ENCODE data around the gene SPNS3.

The SPNS3 gene

GRCh38 chr17:4433515-4434031 is at the start of gene SPNS3:
Gene SPNS3, plus strand, starts transcription at chr17:4433940. Its CDS starts 28 bp downstream, at chr17:4433968.
- no peak for DNase-seq (ENCODE audit: low read depth)
- H3K4me3 ChIP-seq (ENCODE audit: low read length): no peak within 1 kb of the TSS
- TF ChIP-seq CTCF (IDR thresholded peaks at IDR 0.05; ENCODE audit: insufficient read depth, low read depth, low read length, missing control alignments): no peak

- DNase-seq (ENCODE audit: low read depth): no peak
- no peak overlapping the region for H3K4me3 ChIP-seq (ENCODE audit: low read length)
- TF ChIP-seq CTCF (IDR thresholded peaks at IDR 0.05; ENCODE audit: insufficient read depth, low read depth, low read length, missing control alignments): no peak
Observed at GRCh38 chr17:4386406-4386805, 47.3 kb upstream of the SPNS3 start.

GRCh38 chr17:4387137-4387536 is 46.6 kb upstream of the SPNS3 start:
- TF ChIP-seq CTCF (IDR thresholded peaks at IDR 0.05; ENCODE audit: insufficient read depth, low read depth, low read length, missing control alignments): no peak
- DNase-seq (ENCODE audit: low read depth): no peak
- H3K4me3 ChIP-seq (ENCODE audit: low read length): no peak overlapping the region

GRCh38 chr17:4389079-4389478 is 44.7 kb upstream of the SPNS3 start:
- peak; percentile 61 for DNase-seq (ENCODE audit: low read depth)
- H3K4me3 ChIP-seq (ENCODE audit: low read length): no peak overlapping the region
- no peak for TF ChIP-seq CTCF (IDR thresholded peaks at IDR 0.05; ENCODE audit: insufficient read depth, low read depth, low read length, missing control alignments)

GRCh38 chr17:4393806-4394205 is 39.9 kb upstream of the SPNS3 start:
- peak; percentile 97 for DNase-seq (ENCODE audit: low read depth)
- H3K4me3 ChIP-seq (ENCODE audit: low read length): peak overlapping the region; percentile 39
- no peak for TF ChIP-seq CTCF (IDR thresholded peaks at IDR 0.05; ENCODE audit: insufficient read depth, low read depth, low read length, missing control alignments)

- H3K4me3 ChIP-seq (ENCODE audit: low read length): peak overlapping the region; percentile 39
- TF ChIP-seq CTCF (IDR thresholded peaks at IDR 0.05; ENCODE audit: insufficient read depth, low read depth, low read length, missing control alignments): no peak
- peak; percentile 95 for DNase-seq (ENCODE audit: low read depth)
Observed at GRCh38 chr17:4394208-4395110, 39.3 kb upstream of the SPNS3 start.

All from epithelial cell of esophagus (primary cell).